Measurements from ENCODE around the gene PVALEF. TPM values are rescaled to one million over a fixed set of nuclear protein-coding genes. Genes with fewer than 3 reads are reported as not detected.

The PVALEF gene
- total RNA-seq, 1 experiment from 2014 or later, result not detected

DNA sequence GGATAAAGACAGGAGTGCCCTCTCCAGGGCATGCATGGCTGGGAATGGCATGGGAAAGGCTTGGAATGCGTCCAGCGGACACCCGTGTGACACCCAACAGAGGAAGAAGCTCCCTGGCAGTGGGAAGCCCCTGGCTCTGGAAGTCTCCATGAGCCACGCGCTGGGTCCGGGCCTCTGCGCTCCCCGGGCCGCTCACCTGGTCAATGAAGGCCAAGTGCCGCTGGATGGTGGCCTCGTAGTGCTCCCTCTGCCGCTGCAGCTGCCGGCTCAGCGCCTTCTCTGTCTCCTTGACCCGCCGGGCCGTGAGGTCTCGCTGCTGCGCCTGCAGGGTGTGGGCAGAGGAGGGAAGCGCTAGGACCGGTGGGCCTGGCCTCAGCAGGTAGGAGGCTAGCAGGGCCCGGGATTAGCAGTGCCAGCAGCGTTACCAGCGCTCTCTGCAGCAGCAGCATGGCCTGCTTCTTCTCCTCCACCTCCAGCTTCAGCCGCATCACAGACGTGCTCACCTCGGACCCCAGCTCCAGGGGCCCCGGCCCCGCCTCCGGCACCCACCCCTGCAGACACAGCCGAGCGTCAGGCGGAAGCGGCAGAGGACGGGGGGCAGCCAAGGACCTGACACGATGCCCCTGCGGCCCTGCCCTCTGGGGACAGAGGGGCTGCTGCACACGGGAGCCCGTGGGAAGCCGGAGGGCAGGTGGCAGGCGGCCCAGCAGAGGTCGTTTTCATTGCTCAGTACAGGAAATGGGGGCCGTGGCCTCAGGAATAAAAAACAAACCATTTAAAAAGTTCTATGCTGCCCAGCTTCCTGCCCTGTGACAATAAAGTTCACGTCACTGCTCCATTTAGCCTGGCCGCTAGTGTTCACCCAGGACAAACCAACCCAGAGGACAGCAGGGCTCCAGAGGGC, 31.4 kb downstream of the PVALEF start:
- H3K27ac ChIP-seq (ENCODE audit: low read length), result no peak overlapping the region
- ATAC-seq (no peak), DNase-seq (ENCODE audit: low read depth, low spot score) (no peak)
- H3K36me3 ChIP-seq (ENCODE audit: control insufficient read depth, insufficient read depth, low read length), result no peaks in the 10 kb centered on the region
- ChIA-PET POLR2A (no interaction called here), CTCF (no interaction called here)
- H3K4me1 ChIP-seq (ENCODE audit: control insufficient read depth, insufficient read depth, low read length), result no peaks in the 10 kb centered on the region
- H3K9me3 ChIP-seq (ENCODE audit: control insufficient read depth, insufficient read depth, low read depth, low read length), result no peaks in the 10 kb centered on the region
- no peak overlapping the region for H3K4me3 ChIP-seq (ENCODE audit: low read depth in 2 of 2, low read length in 2 of 2)
- intact Hi-C loops (cut with micrococcal nuclease; ENCODE audit: unreplicated experiment), result no loop called here
- in situ Hi-C loops (cut with HindIII; ENCODE audit: low pct_unique_long_range_greater_than_20kb, low sequenced_read_pairs), result no loop called here
- H3K27me3 ChIP-seq (ENCODE audit: control insufficient read depth, insufficient read depth, low read length), result no peaks in the 10 kb centered on the region
- TF ChIP-seq POLR2AphosphoS5 (IDR thresholded peaks at IDR 0.05; ENCODE audit: low read depth, low read length), result no peak
- TF ChIP-seq SIN3A (IDR thresholded peaks at IDR 0.05; ENCODE audit: borderline replicate concordance, insufficient read depth, low read depth, low read length), result no peak
- TF ChIP-seq TCF7L2 (IDR thresholded peaks at IDR 0.05; ENCODE audit: low read depth, low read length), result no peak
- TF ChIP-seq, protein P1, sequence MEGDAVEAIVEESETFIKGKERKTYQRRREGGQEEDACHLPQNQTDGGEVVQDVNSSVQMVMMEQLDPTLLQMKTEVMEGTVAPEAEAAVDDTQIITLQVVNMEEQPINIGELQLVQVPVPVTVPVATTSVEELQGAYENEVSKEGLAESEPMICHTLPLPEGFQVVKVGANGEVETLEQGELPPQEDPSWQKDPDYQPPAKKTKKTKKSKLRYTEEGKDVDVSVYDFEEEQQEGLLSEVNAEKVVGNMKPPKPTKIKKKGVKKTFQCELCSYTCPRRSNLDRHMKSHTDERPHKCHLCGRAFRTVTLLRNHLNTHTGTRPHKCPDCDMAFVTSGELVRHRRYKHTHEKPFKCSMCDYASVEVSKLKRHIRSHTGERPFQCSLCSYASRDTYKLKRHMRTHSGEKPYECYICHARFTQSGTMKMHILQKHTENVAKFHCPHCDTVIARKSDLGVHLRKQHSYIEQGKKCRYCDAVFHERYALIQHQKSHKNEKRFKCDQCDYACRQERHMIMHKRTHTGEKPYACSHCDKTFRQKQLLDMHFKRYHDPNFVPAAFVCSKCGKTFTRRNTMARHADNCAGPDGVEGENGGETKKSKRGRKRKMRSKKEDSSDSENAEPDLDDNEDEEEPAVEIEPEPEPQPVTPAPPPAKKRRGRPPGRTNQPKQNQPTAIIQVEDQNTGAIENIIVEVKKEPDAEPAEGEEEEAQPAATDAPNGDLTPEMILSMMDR (IDR thresholded peaks at IDR 0.05), result no peak
- no peak for TF ChIP-seq REST (IDR thresholded peaks at IDR 0.05; ENCODE audit: insufficient read depth in 1 of 2, low read depth in 2 of 2, low read length in 1 of 2)
- no TSS peak for BruUV-seq (replicated peaks)

DNA sequence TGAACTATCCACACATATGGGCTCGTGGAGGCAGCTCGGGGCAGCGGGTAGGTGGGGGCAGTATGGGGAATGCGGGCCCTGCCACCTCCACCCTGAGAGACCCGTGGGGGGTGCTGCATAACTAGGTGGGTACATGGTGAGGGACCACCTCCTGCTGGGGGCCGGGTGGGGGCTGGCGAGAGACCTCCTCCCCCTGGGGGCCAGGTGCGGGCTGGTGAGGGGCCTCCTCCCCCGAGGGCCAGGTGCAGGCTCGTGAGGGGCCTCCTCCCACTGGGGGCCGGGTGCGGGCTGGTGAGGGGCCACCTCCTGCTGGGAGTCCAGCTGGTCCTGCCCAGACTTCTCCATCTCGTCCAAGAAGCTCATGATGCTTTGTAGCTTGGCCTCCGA, 32.1 kb downstream of the PVALEF start:
- Histone ChIP-seq H3K27me3 (ENCODE audit: control insufficient read depth, insufficient read depth, low read length) (no peaks in the 10 kb centered on the region), H3K36me3 (ENCODE audit: control insufficient read depth, insufficient read depth, low read length) (no peaks in the 10 kb centered on the region), H3K9me3 (ENCODE audit: control insufficient read depth, insufficient read depth, low read depth, low read length) (no peaks in the 10 kb centered on the region), H3K4me3 (ENCODE audit: low read depth in 2 of 2, low read length in 2 of 2) (no peak overlapping the region), H3K4me1 (ENCODE audit: control insufficient read depth, insufficient read depth, low read length) (no peaks in the 10 kb centered on the region), H3K27ac (ENCODE audit: low read length) (no peak overlapping the region)
- ChIA-PET CTCF (no interaction called here), POLR2A (no interaction called here)
- TF ChIP-seq, protein P1 (IDR thresholded peaks at IDR 0.05), result no peak
- no peak for TF ChIP-seq TCF7L2 (IDR thresholded peaks at IDR 0.05; ENCODE audit: low read depth, low read length)
- no peak for TF ChIP-seq SIN3A (IDR thresholded peaks at IDR 0.05; ENCODE audit: borderline replicate concordance, insufficient read depth, low read depth, low read length)
- TF ChIP-seq REST (IDR thresholded peaks at IDR 0.05; ENCODE audit: insufficient read depth in 1 of 2, low read depth in 2 of 2, low read length in 1 of 2), result no peak
- no peak for TF ChIP-seq POLR2AphosphoS5 (IDR thresholded peaks at IDR 0.05; ENCODE audit: low read depth, low read length)
- intact Hi-C loops (cut with micrococcal nuclease; ENCODE audit: unreplicated experiment), result no loop called here
- DNase-seq (ENCODE audit: low read depth, low spot score), result no peak
- in situ Hi-C loops (cut with HindIII; ENCODE audit: low pct_unique_long_range_greater_than_20kb, low sequenced_read_pairs), result no loop called here
- no peak for ATAC-seq
- no TSS peak for BruUV-seq (replicated peaks)

Measured in Panc1 (cell line).